AG04450 (cell line): Measurements from ENCODE around the gene ACTN4. TPM values are rescaled to one million over a fixed set of nuclear protein-coding genes. Genes with fewer than 3 reads are reported as not detected.

Source experiments
- CTCF ChIA-PET: fragments of 300-600, 350-600 bp; formaldehyde crosslinking; extraction: SDS; loops from one replicate; lab custom pipeline; 2022; ENCODE audit warnings: antibody characterized with exemption, inconsistent platforms; lab: Charles Lee
- POLR2A ChIA-PET: fragments of 350-600 bp; formaldehyde crosslinking; extraction: SDS; loops from one replicate; lab custom pipeline; 2021; ENCODE audit warnings: antibody characterized with exemption, inconsistent platforms; lab: Yijun Ruan, JAX
- DNase-seq: peaks from one replicate; pipeline ENCODE4 v3.0.0-alpha.2; 2011; ENCODE audit warnings: low read depth, low spot score
- H3K27ac ChIP-seq: one replicate; pipeline ENCODE4 v1.5.1; 2012; ENCODE audit warnings: low read depth, low read length, control low read depth
- H3K27me3 ChIP-seq: one replicate; pipeline ENCODE4 v1.6.0; 2012; ENCODE audit warnings: low read length; ENCODE audit not compliant: control insufficient read depth, insufficient read depth
- H3K4me3 ChIP-seq: 2 replicates; pipeline ENCODE4 v1.5.1; 2011; ENCODE audit warnings: mild to moderate bottlenecking, low read depth, low read length, control low read depth
- H3K9me3 ChIP-seq: 2 replicates; pipeline ENCODE4 v1.5.1; 2012; ENCODE audit warnings: low read length; ENCODE audit not compliant: control insufficient read depth, insufficient read depth
- polyA plus RNA-seq: library from polyadenylated mRNA; depleted of rRNA; stranded (reverse); fragments of >200 nt; gene quantifications from 2 replicates; pipeline ENCODE4 v1.2.3, GENCODE V29; 2011
- TF ChIP-seq, protein P1 (sequence below): IDR thresholded peaks from 2 replicates; pipeline ENCODE4 v1.5.1; 2011; ENCODE audit warnings: low read depth, low read length, control low read depth, inconsistent platforms

ACTN4 gene
- polyA plus RNA-seq, 1 experiment: 300 TPM

DNA sequence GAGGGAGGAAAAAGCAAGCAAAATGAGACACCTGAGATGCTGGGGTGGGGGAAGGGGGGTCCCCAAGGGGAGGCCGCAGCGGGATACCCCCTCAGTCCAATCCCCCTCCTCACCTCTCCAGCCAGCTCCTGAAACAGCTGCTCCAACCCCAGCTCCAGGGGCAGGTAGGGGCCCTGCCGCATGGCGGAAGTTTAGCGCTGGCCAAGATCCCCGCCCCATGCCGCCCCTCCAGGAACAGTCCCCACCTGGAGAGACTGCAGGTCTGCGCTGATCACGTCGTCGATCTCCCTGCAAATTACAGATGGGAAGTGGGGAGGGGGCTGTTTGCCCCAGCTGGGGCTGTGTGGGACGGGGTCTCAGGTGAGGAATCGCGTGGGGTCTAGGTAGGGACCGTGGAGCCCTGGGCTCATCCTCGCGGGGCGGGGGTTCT lies 87.8 kb downstream of the ACTN4 start:
- no peak for DNase-seq

DNA sequence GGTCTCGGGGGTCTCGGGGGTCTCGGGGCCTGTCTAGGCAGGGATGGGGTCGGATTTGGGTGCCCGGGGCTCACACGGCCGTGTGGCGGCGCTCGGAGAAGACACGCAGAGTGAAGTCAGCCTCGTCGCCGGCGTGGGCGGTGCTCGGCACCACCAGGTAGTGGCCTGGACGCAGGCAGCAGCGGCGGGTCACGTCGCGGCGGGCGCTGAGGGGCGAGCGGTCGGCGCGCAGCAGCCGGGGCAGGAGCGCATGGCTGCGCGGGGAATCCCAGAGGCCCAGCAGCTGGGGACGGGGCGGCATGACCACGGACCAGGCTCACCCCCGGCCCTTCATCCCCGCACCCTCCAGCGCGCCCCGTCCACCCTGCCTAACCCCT lies 88.6 kb downstream of the ACTN4 start:
- POLR2A ChIA-PET: no interaction called here
- no peaks in the 10 kb centered on the region; the same call in 1 of the 2 replicates for H3K9me3 ChIP-seq

More for the DNA sequence above, 87.8 kb downstream of the ACTN4 start:
- Histone ChIP-seq H3K9me3 (no peaks in the 10 kb centered on the region; the same call in 1 of the 2 replicates), H3K27me3 (peaks cover 3% of the 10 kb centered on the region), H3K27ac (no peak overlapping the region), H3K4me3 (no peak overlapping the region)
- CTCF ChIA-PET: interaction anchor here (0.9 kb wide), 1 partner anchor 34 kb away, joined by 3 read pairs; no protein-coding TSS in a partner anchor
- TF ChIP-seq, protein P1, sequence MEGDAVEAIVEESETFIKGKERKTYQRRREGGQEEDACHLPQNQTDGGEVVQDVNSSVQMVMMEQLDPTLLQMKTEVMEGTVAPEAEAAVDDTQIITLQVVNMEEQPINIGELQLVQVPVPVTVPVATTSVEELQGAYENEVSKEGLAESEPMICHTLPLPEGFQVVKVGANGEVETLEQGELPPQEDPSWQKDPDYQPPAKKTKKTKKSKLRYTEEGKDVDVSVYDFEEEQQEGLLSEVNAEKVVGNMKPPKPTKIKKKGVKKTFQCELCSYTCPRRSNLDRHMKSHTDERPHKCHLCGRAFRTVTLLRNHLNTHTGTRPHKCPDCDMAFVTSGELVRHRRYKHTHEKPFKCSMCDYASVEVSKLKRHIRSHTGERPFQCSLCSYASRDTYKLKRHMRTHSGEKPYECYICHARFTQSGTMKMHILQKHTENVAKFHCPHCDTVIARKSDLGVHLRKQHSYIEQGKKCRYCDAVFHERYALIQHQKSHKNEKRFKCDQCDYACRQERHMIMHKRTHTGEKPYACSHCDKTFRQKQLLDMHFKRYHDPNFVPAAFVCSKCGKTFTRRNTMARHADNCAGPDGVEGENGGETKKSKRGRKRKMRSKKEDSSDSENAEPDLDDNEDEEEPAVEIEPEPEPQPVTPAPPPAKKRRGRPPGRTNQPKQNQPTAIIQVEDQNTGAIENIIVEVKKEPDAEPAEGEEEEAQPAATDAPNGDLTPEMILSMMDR: no peak
- POLR2A ChIA-PET: interaction anchor here (1.1 kb wide), 1 partner anchor 34 kb away, joined by 3 read pairs; no protein-coding TSS in a partner anchor

DNA sequence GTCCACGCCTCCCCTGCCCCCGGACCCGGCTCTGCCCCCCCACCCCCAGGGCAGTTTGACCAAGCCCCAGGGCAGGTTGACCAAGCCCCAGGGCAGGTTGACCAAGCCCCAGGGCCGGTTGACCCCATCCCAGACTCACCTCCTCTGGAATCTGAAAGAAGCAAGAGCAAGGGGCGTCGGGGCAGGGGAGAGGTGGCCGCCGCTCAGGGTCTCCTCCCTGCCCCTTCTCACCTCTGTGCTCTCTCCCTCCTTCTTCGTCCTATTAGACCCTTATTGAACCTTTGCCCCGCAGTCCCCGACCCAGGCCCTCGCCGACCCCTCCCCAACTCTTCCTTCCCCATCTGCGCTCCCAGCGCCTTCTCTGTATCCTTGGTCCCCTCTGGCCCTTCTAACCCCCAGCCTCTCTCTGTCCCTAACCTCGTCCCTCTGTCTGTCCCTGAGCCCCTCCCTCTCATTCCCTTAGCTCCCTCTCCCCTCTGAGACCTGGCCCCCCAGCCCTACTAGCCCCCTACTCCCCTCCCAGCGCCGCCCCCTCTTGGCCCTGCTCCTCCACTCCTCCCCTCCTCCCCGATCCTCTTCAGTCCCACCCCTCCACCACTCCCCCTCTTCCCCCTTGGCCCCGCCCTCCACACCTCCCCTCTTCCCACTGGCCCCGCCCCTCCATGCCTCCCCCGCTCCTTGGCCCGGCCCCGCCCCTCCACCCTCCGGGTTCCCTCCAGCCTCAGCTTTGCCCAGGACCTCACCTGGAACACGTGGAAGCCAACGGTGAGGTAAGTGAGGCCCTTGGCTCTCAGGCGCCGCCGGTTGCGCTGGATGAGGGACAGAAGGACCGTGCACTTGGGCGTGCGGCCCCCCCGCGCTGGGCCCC lies 89.2 kb downstream of the ACTN4 start:
- H3K9me3 ChIP-seq: no peaks in the 10 kb centered on the region; the same call in 1 of the 2 replicates
- ChIA-PET CTCF (no interaction called here), POLR2A (no interaction called here)

More for the DNA sequence above, 88.6 kb downstream of the ACTN4 start:
- Histone ChIP-seq H3K4me3 (peak overlapping the region; percentile 47), H3K27me3 (peaks cover 3% of the 10 kb centered on the region), H3K27ac (no peak overlapping the region)
- DNase-seq: no peak
- TF ChIP-seq, protein P1: no peak
- CTCF ChIA-PET: no interaction called here

DNA sequence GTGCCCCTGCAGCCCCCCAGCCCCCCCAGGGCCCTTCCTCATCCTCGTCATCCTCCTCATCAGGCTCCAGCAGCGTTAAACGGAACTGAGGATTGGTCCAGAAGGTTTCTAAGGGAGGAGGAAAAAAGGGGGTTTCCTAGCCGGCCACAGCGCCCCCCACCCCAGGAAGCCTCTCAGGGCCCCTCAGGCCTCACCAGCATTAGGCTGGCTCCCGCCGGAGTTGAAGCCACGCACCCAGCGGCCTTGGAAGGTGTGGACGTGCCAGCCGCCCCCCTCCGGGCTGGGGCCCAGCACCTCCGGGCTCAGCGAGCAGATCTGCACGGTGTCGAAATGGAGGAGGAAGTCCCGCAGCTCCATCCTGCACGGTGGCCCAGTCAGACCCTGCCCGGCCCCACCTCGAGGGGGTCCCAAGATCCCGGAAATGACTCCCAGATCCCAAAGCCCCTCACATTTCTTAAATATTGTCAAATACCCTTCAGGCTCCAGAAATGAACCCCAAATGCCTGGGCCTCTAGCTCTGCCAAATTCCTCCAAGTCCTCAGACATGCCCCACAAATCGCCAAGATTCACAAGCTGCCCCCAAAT lies 89.9 kb downstream of the ACTN4 start:
- Histone ChIP-seq H3K9me3 (no peaks in the 10 kb centered on the region; the same call in 1 of the 2 replicates), H3K27ac (no peak overlapping the region), H3K27me3 (peaks cover 3% of the 10 kb centered on the region), H3K4me3 (no peak overlapping the region)
- ChIA-PET CTCF (interaction anchor here (1.2 kb wide), 1 partner anchor 193 kb away, joined by 3 read pairs; the partner anchor contains the start of genes MRPS12 and SARS2), POLR2A (no interaction called here)
- TF ChIP-seq, protein P1: no peak
- no peak for DNase-seq

More for the DNA sequence above, 89.2 kb downstream of the ACTN4 start:
- Histone ChIP-seq H3K27me3 (peaks cover 3% of the 10 kb centered on the region), H3K4me3 (no peak overlapping the region), H3K27ac (no peak overlapping the region)
- TF ChIP-seq, protein P1: no peak
- no peak for DNase-seq
